ENCODE data around the gene TTYH2.

Gene TTYH2

DNA sequence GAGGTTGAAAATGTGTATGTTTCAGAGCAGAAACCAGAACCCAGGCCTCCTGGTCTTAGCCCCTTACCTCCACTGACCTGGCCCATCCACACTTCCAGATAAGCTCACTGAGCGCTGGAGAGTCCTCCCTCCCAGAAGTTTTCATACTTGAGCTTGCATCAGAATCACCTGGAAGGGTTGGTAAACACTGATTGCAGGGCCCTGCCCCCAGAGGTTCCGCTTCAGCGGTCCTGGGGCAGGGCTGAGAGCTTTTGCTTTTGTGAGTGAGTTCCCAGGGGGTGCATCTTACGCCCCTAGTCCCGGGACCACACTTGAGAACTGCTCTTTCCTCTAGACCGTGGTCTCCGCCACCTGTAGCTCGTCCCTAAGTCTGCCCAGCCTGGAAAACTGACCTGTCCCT, 20.6 kb downstream of the TTYH2 start:
- DNase-seq (ENCODE audit: low read depth in 2 of 2): no peak

DNA sequence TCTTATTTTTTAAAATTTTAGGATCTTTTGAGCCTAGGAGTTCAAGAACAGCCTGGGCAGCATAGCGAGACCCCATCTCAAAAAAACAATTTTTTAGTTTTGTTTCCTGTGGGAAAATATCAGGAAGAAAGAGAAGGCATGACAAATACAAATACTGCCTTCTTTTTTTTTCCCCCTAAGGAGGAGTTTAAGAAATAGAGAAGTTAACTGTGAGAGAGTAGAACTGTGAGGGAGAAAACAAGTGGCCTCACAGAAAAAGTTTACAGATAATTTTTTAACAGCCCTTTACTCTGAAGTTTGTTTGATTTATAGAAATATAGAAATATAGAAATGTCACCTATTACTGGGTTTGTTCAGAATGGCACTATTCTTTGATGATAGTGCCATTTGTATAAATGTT, 21.1 kb downstream of the TTYH2 start:
- no peak for DNase-seq (ENCODE audit: low read depth in 2 of 2)

DNA sequence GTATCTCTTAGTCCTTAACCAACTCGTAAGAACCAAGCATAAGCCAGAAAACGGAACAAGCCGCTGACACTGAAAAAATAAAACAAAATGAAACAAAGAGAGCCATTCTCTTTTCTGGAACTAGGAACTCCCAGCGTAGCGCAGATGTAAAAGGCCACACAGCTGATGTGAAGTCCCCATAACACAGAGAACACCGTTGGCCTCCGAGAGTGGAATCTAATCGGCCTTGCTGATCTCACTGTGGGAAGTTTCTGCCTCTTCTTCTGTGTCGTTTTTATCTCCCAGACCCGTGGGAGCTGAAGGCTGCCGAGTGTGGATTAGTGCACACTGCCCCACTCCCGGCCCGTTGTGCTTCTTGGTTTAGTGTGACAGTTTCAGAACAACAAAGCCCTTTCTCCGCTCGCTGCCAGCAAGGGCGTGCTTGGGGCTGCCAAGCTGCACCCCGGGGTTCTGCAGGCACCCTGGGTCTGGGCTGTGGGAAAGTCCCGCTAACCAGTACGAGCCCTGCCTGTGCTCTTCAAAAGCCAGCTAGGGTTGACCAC, 21.7 kb downstream of the TTYH2 start:
- no peak for DNase-seq (ENCODE audit: low read depth in 2 of 2)

DNA sequence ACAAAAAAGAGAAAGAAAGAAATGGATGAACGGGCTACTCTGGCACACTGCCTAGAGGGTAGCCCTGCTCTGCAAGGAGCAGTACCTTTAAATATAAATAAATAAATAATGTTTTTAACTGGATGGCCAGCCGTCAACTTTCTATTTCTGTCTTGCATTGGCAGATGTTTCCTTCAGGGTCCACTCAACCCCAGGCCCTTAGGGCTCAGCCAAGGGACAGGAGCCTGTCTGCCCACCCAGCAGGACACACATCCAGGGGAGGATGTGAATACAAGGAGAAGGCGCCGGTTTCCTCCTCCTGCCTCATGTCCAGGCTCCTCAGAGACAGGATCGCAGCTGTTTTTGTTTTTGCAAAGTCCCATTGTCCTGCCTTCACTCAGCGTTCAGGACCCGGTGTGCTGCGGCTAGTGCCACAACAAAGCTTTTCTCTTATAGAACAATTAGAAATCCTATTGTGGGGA, 22.6 kb downstream of the TTYH2 start:
- DNase-seq (ENCODE audit: low read depth in 2 of 2): no peak

DNA sequence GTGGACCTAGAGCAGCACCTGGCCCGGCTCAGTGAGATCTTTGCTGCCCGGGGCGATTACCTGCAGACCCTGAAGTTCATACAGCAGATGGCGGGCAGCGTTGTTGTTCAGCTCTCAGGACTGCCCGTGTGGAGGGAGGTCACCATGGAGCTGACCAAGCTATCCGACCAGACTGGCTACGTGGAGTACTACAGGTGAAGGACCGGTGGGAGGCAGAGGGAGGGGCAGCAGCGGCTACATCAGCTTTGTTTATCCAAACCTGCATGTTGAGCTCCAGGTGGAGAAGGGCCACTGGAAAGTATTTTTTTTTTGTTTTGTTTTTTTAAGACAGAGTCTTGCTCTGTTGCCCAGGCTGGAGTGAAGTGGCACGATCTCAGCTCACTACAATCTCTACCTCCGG, 23.9 kb downstream of the TTYH2 start:
- DNase-seq (ENCODE audit: low read depth in 2 of 2): no peak

DNA sequence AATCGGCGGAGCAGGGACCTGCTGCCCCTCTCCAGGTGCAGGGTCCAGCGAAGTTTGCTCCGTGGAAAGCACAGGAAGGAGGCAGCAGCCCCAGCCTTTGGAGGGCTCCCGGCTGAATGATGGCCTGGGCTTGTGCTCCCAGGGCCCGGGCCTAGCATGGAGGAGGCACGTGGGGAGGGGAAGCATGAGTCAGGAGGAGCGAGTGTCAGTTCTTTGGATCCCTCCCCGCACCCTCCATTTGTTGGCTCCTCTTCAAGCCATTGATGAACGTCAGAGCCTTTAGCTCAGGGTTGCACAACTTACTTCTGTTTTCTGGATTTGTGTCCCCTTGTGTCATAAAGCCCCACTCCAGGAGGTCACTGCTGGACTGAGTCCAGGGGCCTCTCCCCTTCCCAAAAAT, 25.8 kb downstream of the TTYH2 start:
- no peak for DNase-seq (ENCODE audit: low read depth in 2 of 2)

DNA sequence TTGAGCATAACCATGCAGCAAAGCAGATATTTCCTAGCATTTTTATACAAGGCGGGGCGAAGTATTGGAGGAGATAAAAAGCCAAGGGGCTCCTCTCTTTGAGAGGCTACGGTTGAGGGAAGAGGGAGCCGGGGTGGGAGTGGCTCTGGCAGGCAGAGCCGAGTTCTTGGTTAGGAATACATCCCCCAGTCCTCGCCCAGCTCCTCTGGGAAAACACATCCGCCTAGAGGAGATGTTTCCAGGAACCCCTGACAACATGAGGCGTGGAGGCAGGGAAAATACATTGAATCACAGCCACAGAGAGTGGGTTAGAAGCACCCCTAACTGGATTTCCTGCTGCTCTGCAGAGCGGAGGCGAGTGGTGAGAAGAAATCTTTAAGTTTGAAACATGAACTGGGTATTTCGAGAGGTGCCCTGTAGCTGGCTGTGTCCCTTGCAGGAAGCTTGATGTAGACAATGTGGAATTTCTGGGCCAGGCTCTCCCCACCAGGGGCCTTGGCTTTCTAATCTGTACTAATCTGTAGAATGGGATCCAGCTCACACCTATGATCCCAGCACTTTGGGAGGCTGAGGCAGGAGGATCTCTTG, 27.3 kb downstream of the TTYH2 start:
- DNase-seq (ENCODE audit: low read depth in 2 of 2): no peak

DNA sequence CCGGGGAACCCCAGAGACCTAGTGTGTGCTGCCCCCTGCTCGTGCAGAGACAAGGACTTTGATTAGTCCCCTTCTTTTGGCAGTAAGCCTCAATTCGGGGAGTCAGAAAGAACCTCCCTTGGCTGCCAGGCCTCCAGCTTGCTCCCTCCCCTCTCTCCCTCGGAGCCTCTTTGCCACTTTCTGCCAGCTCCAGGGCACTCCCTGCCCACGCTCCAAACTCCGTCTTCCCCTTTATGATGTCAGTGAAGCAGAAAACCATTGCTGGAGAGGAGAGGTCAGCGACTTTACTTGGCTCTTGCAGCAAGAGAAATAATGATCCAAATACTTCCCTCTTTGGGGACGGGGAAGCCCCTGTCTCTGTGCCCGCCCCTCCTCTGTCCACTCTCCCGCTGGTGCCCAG, 28.1 kb downstream of the TTYH2 start:
- DNase-seq (ENCODE audit: low read depth in 2 of 2): no peak

DNA sequence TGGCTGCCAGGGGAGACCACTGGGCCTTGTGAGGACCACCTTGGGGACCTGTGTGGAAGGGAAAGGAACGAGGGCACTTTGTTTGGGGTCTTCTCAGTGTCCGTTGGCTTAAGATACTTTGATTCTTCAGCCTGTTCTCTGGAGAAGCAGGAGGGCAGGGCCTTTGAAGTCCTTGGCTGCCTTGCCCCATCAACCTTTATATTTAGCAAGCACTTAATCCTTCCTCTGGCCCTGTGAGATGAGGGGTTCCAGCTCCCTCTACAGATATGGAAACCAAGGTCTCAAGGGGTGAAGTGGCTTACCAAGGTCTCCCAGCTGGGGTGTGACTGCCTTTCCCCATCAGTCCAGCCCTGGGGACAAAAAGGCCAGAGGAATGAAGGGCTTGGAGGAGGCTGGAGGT, 28.5 kb downstream of the TTYH2 start:
- no peak for DNase-seq (ENCODE audit: low read depth in 2 of 2)

DNA sequence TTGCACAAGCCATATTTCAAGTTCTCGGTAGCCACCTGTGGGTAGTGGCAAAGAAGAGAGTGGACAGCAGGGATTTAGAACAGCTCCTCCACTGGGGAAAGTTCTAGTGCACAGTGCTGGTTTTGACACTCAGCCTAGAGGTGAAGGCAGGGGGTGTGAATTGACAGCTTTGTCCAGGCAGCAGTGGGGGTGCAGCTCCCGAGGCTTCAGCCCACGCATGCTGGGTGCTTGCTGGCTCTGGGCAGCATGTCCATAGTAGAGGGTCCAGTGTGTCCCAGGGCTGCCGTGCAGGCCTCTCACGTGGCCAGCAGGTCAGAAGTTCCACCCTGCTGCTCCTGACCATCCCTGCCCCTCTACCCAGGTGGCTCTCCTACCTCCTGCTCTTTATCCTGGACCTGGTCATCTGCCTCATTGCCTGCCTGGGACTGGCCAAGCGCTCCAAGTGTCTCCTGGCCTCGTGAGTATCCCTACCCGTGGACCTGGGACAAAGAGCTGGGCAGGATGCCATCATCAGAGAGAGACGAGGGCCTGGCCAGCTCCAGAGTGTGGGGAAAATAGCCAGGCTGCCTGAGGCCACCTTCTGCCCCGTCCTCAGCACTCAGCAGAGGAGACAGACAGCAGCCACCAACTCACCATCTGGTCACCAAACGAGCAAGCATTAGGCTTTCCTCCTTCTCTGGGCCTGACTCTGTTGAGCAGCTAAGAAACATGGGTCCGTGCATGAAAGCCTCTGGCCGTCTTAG, 29.8 kb downstream of the TTYH2 start:
- no peak for DNase-seq (ENCODE audit: low read depth in 2 of 2)

DNA sequence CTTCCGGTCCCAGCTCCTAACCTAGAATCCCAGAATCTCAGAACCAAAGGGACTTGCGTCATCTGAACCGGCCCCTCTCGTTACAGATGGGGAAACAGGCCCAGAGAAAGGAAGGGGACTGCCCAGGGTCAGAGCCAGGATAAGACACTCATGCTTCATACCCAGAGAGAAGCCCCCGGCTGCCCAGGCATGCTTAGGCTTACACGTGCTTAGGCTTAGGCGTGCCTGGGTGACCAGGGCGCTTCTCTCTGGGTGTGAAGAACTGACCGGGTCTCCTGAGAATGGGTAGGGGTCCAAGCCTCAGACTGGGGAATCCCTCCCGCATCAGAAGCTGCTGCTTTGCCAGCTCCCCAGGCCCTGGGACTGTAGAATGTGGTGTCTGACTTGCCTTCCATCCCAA, 30.8 kb downstream of the TTYH2 start:
- DNase-seq (ENCODE audit: low read depth in 2 of 2): no peak

DNA sequence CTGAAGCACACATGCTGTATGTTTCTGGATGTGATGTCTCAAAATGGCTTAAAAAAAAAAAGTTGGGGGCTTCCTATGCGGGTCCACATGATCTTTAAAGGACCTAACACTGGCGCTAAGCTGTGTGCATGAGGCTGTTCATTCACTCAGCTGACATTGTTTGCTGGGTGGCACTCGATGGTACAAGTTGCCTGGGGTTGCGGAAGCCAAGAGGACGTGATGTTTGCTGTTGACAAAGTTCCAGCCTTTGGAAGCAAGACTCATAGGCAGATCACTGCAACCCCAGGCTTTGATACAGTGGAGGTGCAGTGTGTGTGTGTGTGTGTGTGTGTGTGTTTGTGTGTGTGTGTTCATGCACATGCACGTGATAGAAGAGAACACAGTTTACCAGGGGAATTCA, 31.2 kb downstream of the TTYH2 start:
- DNase-seq (ENCODE audit: low read depth in 2 of 2): no peak

DNA sequence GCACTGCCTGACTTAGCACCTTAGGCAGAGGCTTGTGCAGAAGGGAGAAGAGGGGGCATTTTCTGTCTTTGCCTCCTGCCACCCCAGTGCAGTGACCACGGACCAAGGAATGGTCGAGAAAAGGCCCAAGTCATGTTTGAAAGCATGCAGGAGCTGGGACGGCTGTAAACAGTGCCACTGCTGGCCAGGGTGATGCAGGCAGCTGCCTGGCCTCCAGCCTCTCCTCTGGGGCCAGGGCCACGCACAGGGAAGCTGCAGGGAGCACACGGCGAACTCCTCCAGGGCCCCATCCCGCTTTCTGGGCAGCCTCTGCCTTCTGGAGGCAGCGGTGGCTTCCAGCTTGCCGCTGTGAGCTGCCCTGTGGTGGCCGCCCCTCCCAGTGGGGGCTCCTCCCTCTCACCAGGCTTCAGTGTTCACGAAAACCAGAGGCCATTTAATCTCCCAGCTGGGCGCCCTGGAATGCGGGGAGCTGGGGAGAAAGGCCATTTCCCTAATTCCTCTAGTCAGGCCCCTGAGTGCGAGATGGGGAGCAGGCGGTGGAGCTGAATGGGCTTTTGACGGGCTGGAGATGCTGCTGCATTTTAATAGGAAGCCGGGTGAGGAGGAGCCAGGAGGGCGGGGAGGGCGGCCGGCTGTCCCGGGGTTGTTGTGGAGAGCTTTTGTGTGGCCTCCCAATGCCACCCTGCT, 31.9 kb downstream of the TTYH2 start:
- no peak for DNase-seq (ENCODE audit: low read depth in 2 of 2)

DNA sequence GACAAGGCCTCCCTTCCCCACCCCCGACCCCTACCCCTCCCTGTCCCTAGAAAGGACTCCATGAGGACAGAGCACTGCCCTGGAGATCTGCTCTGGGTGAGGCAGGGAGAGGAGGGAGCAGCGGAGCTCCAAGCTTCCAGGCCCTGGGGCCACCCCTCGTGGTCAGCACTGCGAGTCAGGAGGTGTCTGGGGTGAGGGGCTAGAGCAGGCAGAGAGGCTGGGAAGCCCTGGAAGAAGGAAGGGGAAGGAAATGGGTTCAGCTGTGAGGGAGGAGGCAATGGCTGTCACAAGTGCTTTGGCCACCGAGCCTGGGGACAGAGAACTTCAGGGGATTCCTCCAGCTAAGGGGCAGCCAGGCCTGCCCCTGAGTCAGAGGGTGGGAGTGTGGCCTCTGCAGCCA, 32.5 kb downstream of the TTYH2 start:
- DNase-seq (ENCODE audit: low read depth in 2 of 2): no peak

DNA sequence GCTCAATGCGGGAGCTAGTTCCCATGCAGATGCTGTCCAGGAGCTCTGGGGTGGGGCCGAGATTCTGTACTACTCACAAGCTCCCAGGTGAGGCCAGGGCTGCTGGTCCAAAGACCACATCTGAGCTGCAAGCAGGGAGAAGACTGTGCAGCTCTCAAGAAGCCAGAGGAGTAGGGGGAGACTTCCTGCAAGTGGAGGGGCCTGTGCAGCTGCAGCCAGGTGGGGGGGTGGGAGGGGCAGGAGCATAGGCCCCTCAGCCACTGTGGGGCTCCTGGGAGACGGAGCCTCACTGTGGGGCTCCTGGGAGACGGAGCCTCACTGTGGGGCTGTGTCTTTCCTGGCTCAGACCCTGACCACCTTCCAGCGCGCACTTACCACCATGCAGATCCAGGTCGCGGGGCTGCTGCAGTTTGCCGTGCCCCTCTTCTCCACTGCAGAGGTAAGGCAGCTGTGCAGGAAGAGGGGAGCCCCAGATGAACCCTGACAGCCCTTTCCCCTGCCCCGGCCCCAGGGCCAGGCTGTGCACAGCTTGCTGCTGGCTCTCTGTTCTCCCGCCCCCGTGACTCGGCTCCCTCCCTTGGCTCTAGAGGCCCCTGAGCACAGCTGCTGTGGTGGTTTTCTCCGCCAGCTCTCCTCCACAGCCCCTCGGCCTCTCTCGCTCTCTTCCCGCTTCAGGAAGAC, 36.4 kb downstream of the TTYH2 start:
- DNase-seq (ENCODE audit: low read depth in 2 of 2): no peak

DNA sequence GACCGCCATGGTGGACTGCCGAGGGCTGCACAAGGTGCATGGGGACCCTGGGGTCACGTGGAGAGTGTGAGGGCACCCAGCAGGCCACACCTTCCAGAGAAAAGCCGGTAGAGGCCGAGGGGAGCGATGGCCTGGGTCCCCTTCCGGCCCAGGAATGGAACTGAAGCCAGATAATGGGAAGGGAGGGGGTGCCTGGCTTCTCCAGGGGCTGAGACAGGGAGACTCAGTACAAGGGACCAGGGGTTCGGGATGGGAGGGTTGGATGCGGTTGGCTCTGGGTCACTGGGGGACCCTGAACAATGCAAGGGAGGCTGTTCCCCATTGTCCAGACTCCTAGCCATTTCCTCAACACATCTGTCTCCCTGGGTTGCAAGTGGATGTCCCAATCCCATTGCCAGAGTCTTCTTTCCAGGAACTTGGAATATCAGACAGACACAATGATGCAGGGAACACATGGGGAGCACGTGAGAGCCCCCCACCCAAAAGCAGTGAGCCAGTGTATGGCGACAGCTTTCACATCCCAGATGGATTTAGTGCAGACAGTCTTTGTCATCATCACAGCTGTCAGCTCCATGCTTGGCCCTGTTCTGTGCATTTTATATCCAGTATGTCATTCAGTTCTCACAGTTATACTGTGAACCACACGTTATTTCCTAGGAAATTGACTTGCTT, 37.1 kb downstream of the TTYH2 start:
- DNase-seq (ENCODE audit: low read depth in 2 of 2): no peak

DNA sequence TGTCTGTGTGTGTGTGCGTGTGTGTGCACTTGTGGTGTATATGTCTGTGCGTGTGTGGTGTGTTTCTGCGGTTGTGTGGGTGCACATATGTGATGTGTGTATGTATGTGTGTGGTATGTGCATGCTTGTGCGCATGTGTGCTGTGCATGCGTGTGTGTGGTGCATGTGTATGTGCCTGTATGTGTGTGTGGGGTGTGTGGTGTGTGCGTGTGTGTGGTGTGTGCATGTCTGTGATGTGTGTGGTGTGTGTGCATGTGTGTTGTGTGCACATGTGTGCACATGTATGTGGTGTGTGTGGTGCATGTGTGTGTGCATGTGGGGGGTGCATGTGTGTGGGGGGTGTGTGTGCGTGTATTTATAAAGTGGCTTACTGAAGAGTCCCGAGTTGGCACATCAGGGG, 37.7 kb downstream of the TTYH2 start:
- DNase-seq (ENCODE audit: low read depth in 2 of 2): no peak

DNA sequence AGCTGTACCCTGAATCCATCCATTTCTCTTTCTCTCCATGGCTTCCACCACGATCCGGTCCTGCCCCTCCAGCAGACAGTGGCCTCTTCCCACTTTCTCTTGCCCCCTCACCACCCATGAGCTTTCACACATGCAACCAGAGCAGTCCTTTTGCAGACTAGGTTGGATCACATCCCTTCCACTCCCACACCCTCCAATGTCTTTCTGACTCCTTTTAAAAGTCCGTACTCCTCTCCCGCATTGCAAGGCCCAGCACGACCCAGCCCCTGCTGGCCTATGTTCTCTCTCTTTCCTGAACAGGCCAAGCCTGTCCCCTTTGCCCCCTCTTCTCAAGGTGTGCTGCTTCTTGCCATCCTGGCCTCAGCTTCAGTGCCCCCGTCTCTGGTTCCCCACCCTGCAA, 38.2 kb downstream of the TTYH2 start:
- DNase-seq (ENCODE audit: low read depth in 2 of 2): no peak

DNA sequence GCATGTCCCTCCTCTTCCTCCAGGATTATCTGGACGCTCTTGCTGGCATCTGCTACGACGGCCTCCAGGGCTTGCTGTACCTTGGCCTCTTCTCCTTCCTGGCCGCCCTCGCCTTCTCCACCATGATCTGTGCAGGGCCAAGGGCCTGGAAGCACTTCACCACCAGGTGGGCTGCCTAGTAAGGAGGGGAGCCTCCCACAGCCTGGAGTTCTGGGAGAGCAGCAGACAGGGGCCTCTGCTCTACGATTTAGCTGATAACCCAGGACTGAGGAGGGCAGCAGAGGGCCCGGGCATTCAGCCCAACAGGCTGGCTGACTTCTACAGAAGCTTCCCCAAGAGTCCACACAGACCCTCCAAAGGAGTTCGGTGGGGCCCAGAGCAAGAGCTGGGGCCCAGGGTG, 38.8 kb downstream of the TTYH2 start:
- no peak for DNase-seq (ENCODE audit: low read depth in 2 of 2)

DNA sequence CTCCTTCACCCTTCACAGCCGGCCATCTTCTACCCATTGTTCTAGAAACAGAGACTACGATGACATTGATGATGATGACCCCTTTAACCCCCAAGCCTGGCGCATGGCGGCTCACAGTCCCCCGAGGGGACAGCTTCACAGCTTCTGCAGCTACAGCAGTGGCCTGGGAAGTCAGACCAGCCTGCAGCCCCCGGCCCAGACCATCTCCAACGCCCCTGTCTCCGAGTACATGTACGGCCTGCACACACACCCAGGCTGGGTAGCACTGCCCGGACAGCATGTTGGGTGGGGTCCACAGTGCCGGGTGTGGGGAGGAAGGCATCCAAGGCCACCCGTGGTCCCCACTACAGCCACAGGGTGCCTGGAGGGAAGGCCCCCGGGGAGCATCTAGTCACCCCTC, 39.7 kb downstream of the TTYH2 start:
- DNase-seq (ENCODE audit: low read depth in 2 of 2): no peak

DNA sequence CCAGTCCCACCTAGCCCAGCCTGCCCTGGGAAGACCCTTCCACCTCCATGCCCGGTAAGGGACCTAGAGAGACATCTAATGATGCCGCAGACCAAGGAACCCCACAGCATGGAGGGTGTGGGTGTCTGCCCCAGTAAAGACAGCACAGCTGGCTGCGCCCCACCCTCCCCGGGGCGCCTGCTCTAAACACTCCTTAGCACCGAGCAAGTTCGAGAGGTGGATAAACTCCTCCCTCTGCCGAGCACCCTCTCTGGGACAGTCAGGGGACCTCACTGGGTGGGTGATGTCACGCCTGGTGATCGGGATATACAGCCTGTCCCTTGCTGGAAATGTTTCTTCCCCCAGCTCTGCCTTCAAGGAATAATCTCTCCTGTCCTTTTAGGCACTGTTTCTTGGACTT, 43.9 kb downstream of the TTYH2 start:
- no peak for DNase-seq (ENCODE audit: low read depth in 2 of 2)
